GM10266 (cell line): ENCODE data around the gene CEBPA.

Experiments used
- DNase-seq: peaks from one replicate; pipeline ENCODE4 v3.0.0; 2012; ENCODE audit errors: extremely low spot score
- CTCF ChIP-seq: IDR thresholded peaks from 2 replicates; pipeline ENCODE4 v1.5.1; 2012; ENCODE audit warnings: mild to moderate bottlenecking, low read depth; ENCODE audit not compliant: control insufficient read depth, insufficient read depth; ENCODE audit errors: missing control alignments

CEBPA gene

GRCh38 chr19:33257828-33258227, 44.5 kb downstream of the CEBPA start:
- DNase-seq = no peak
- no peak for TF ChIP-seq CTCF

- TF ChIP-seq CTCF = no peak
- no peak for DNase-seq
Measured at GRCh38 chr19:33256261-33256660, 46.1 kb downstream of the CEBPA start.

GRCh38 chr19:33255781-33256180, 46.6 kb downstream of the CEBPA start:
- no peak for TF ChIP-seq CTCF
- DNase-seq = no peak

GRCh38 chr19:33254245-33254824, 48.0 kb downstream of the CEBPA start:
- TF ChIP-seq CTCF = no peak
- no peak for DNase-seq

GRCh38 chr19:33252971-33253370, 49.4 kb downstream of the CEBPA start:
- TF ChIP-seq CTCF = no peak
- DNase-seq = no peak

GRCh38 chr19:33252418-33252962, 49.8 kb downstream of the CEBPA start:
- no peak for DNase-seq
- no peak for TF ChIP-seq CTCF

- DNase-seq = no peak
Measured at GRCh38 chr19:33251526-33252090, 50.7 kb downstream of the CEBPA start.

More at GRCh38 chr19:33251526-33252090, 50.7 kb downstream of the CEBPA start:
- TF ChIP-seq CTCF = no peak
